Omental fat pad (tissue), 4 donors: ENCODE data around the gene GDF2. TPM values are rescaled to one million over a fixed set of nuclear protein-coding genes. Genes with fewer than 3 reads are reported as not detected.

ENCODE experiments used
- ATAC-seq: fragments of 150-250 bp; one replicate; pipeline ENCODE4 v1.9.1; 2016; ENCODE audit warnings: mild to moderate bottlenecking, moderate library complexity; ENCODE audit not compliant: low FRiP score
- DNase-seq: peaks from one replicate; pipeline ENCODE4 v3.0.0-alpha.2; 2019; ENCODE audit warnings: low spot score
- CTCF ChIP-seq, 3 donors: fragments of 450-650 bp; IDR thresholded peaks; one replicate each; pipeline ENCODE4 v1.5.1; 2016 to 2017; ENCODE audit warnings: antibody characterized with exemption in 3 of 3, mild to moderate bottlenecking in 3 of 3, moderate library complexity in 2 of 3
- total RNA-seq, 4 donors: library from RNA; depleted of rRNA; stranded (reverse); fragments of >200 nt; gene quantifications; one replicate each; pipeline ENCODE4 v1.1.0, GENCODE V29; 2016

The GDF2 gene
- total RNA-seq, 4 donors from 2014 or later: not detected

- no peak for DNase-seq
Observed at GRCh38 chr10:47279276-47279675, 43.0 kb upstream of the GDF2 start.

GRCh38 chr10:47282005-47282656 lies 40.1 kb upstream of the GDF2 start:
- ATAC-seq (no peak), DNase-seq (no peak)
- TF ChIP-seq CTCF (IDR thresholded peaks at IDR 0.05): no peak

More at GRCh38 chr10:47279276-47279675, 43.0 kb upstream of the GDF2 start:
- TF ChIP-seq CTCF (IDR thresholded peaks at IDR 0.05): no peak
- no peak for ATAC-seq

GRCh38 chr10:47282657-47283018 lies 39.6 kb upstream of the GDF2 start:
- TF ChIP-seq CTCF (IDR thresholded peaks at IDR 0.05): no peak
- no peak for ATAC-seq
- no peak for DNase-seq

GRCh38 chr10:47283101-47283630 lies 39.1 kb upstream of the GDF2 start:
- no peak for DNase-seq
- no peak for TF ChIP-seq CTCF (IDR thresholded peaks at IDR 0.05)
- ATAC-seq: no peak

- no peak for TF ChIP-seq CTCF (IDR thresholded peaks at IDR 0.05)
- ATAC-seq (no peak), DNase-seq (no peak)
Observed at GRCh38 chr10:47283848-47284247, 38.4 kb upstream of the GDF2 start.

GRCh38 chr10:47285381-47286115 lies 36.7 kb upstream of the GDF2 start:
- ATAC-seq (no peak), DNase-seq (no peak)
- TF ChIP-seq CTCF (IDR thresholded peaks at IDR 0.05): no peak

GRCh38 chr10:47286116-47286505 lies 36.1 kb upstream of the GDF2 start:
- TF ChIP-seq CTCF (IDR thresholded peaks at IDR 0.05): no peak
- DNase-seq: no peak

More at GRCh38 chr10:47286116-47286505, 36.1 kb upstream of the GDF2 start:
- no peak for ATAC-seq
